GM12878 (cell line): ENCODE measurements around the gene USP12. TPM values are rescaled to one million over a fixed set of nuclear protein-coding genes. Genes with fewer than 3 reads are reported as not detected.

Source experiments
- ATF3 ChIP-seq: IDR thresholded peaks from 2 replicates; pipeline ENCODE4 v1.6.1; 2011; ENCODE audit warnings: low read depth, mild to moderate bottlenecking, low read length, moderate library complexity, borderline replicate concordance; ENCODE audit errors: extremely low read depth
- ATF7 ChIP-seq: fragments of 450-650 bp; IDR thresholded peaks from 2 replicates; pipeline ENCODE4 v1.6.1; 2016; ENCODE audit warnings: low read depth, mild to moderate bottlenecking
- BRCA1 ChIP-seq: IDR thresholded peaks from 2 replicates; pipeline ENCODE4 v1.6.1; 2011; ENCODE audit warnings: low read depth, low read length, improper control_type of control experiment
- CBFB ChIP-seq: IDR thresholded peaks from 2 replicates; pipeline ENCODE4 v1.6.1; 2016; ENCODE audit warnings: antibody characterized with exemption, low read depth
- CEBPB ChIP-seq, 2 experiments: fragments of 150-350 bp in 1 of 2; IDR thresholded peaks; 2 replicates each; pipeline ENCODE4 v1.6.1; 2012 to 2014; ENCODE audit warnings: low read depth in 2 of 2, low read length in 2 of 2, borderline replicate concordance in 1 of 2, inconsistent platforms in 1 of 2
- CHD4 ChIP-seq: fragments of 200-600 bp; sonication (generic); IDR thresholded peaks from 2 replicates; pipeline ENCODE4 v1.6.1; 2016; ENCODE audit warnings: mild to moderate bottlenecking
- E2F4 ChIP-seq: IDR thresholded peaks from 2 replicates; pipeline ENCODE4 v1.6.1; 2012; ENCODE audit warnings: low read depth, low read length, improper control_type of control experiment
- EGR1 ChIP-seq, 2 experiments: IDR thresholded peaks; 1 replicate in 1 of 2; 2 replicates in 1 of 2; pipeline ENCODE4 v1.6.1; 2011 to 2012; ENCODE audit warnings: low read depth in 2 of 2, low read length in 2 of 2, borderline replicate concordance in 1 of 2, mild to moderate bottlenecking in 1 of 2, moderate library complexity in 1 of 2
- EZH2 ChIP-seq: IDR thresholded peaks from 2 replicates; pipeline ENCODE4 v1.6.1; 2012; ENCODE audit warnings: low read depth, mild to moderate bottlenecking, control low read depth, inconsistent platforms, low read length, borderline replicate concordance; ENCODE audit not compliant: control insufficient read depth
- HDAC2 ChIP-seq: fragments of 200-600 bp; sonication (generic); IDR thresholded peaks from 2 replicates; pipeline ENCODE4 v1.6.1; 2017
- HDGF ChIP-seq: fragments of 450-650 bp; IDR thresholded peaks from 2 replicates; pipeline ENCODE4 v1.6.1; 2016; ENCODE audit warnings: antibody characterized with exemption
- IKZF2 ChIP-seq, 2 experiments: fragments of 450-650 bp; IDR thresholded peaks; 2 replicates each; pipeline ENCODE4 v1.6.1; 2017; ENCODE audit warnings: mild to moderate bottlenecking in 2 of 2, moderate library complexity in 2 of 2
- MTA2 ChIP-seq: fragments of 450-650 bp; IDR thresholded peaks from 2 replicates; pipeline ENCODE4 v1.6.1; 2016; ENCODE audit warnings: low read depth, mild to moderate bottlenecking, moderate library complexity
- NBN ChIP-seq: fragments of 450-650 bp; IDR thresholded peaks from 2 replicates; pipeline ENCODE4 v1.6.1; 2016
- NFYA ChIP-seq: IDR thresholded peaks from 2 replicates; pipeline ENCODE4 v1.6.1; 2011; ENCODE audit warnings: low read depth, mild to moderate bottlenecking, low read length, improper control_type of control experiment, borderline replicate concordance
- NFYB ChIP-seq: IDR thresholded peaks from 2 replicates; pipeline ENCODE4 v1.6.1; 2011; ENCODE audit warnings: low read depth, mild to moderate bottlenecking, low read length, improper control_type of control experiment, moderate library complexity; ENCODE audit not compliant: insufficient read depth
- PBX3 ChIP-seq: IDR thresholded peaks from 2 replicates; pipeline ENCODE4 v1.6.1; 2011; ENCODE audit warnings: mild to moderate bottlenecking, low read depth, low read length, moderate library complexity; ENCODE audit not compliant: insufficient replicate concordance
- RAD51 ChIP-seq: fragments of 450-650 bp; IDR thresholded peaks from 2 replicates; pipeline ENCODE4 v1.6.1; 2016; ENCODE audit warnings: moderate library complexity, mild to moderate bottlenecking, inconsistent platforms
- SRF ChIP-seq, 2 experiments: IDR thresholded peaks; 2 replicates each; pipeline ENCODE4 v1.6.1; 2011; ENCODE audit warnings: low read depth in 2 of 2, low read length in 2 of 2, mild to moderate bottlenecking in 1 of 2, moderate library complexity in 1 of 2
- TCF12 ChIP-seq: IDR thresholded peaks from 2 replicates; pipeline ENCODE4 v1.6.1; 2011; ENCODE audit warnings: low read depth, mild to moderate bottlenecking, low read length
- TCF3 ChIP-seq: IDR thresholded peaks from 2 replicates; pipeline ENCODE4 v1.6.1; 2012; ENCODE audit warnings: low read depth, mild to moderate bottlenecking, low read length, borderline replicate concordance; ENCODE audit not compliant: insufficient read depth
- TCF7 ChIP-seq: IDR thresholded peaks from 2 replicates; pipeline ENCODE4 v1.6.1; 2014; ENCODE audit warnings: antibody characterized with exemption, borderline replicate concordance
- USF2 ChIP-seq: IDR thresholded peaks from 2 replicates; pipeline ENCODE4 v1.6.1; 2011; ENCODE audit warnings: low read depth, low read length, improper control_type of control experiment, borderline replicate concordance
- YBX1 ChIP-seq: fragments of 450-650 bp; IDR thresholded peaks from 2 replicates; pipeline ENCODE4 v1.6.1; 2016; ENCODE audit warnings: antibody characterized with exemption
- ZBTB40 ChIP-seq: fragments of 450-650 bp; IDR thresholded peaks from 2 replicates; pipeline ENCODE4 v1.6.1; 2016; ENCODE audit warnings: mild to moderate bottlenecking, moderate library complexity, borderline replicate concordance
- ZSCAN29 ChIP-seq: fragments of 450-650 bp; IDR thresholded peaks from 2 replicates; pipeline ENCODE4 v1.6.1; 2017; ENCODE audit warnings: mild to moderate bottlenecking, moderate library complexity
- polyA plus RNA-seq, 11 experiments: library from polyadenylated mRNA; depleted of rRNA in 4 of 11; unstranded in 6 of 11; stranded (reverse) in 5 of 11; fragments of >200 nt; fragmentation: Nextera tagmentation in 4 of 11; fragmentation: Illumina TruSeq in 1 of 11; extraction: Ambion mirVana in 4 of 11; extraction: Trizol in 1 of 11; gene quantifications; 1 replicate in 1 of 11; 2 replicates in 10 of 11; pipeline versions ENCODE4 v1.2.1 to v1.2.3, GENCODE V29; 2011 to 2016; ENCODE audit warnings: inconsistent platforms in 2 of 11, missing spikeins in 2 of 11, low read depth in 1 of 11
- total RNA-seq, 4 experiments: library from RNA; depleted of rRNA in 3 of 4; stranded (reverse); fragments of >200 nt in 3 of 4; fragmentation: Illumina TruSeq in 1 of 4; extraction: Trizol in 1 of 4; gene quantifications; 2 replicates each; pipeline versions ENCODE4 v1.2.1 to v1.2.3, GENCODE V29; 2013 to 2021

USP12 gene
- total and polyA plus RNA-seq, 10 of the 15 experiments (the other 5 are each of a cell fraction or from before 2014, with no cell fraction given), result 3.5 to 32.2 (median 24.6) TPM

- TF ChIP-seq YBX1 (no peak), CHD4 (no peak), ATF7 (peak; percentile 77), ATF3 (no peak), HDAC2 (no peak), NBN (no peak), E2F4 (no peak), CEBPB (IDR thresholded peaks at IDR 0.05; ENCODE audit: borderline replicate concordance in 1 of 2, low read depth in 2 of 2, low read length in 2 of 2) (no peak), SRF (IDR thresholded peaks at IDR 0.05; ENCODE audit: low read depth in 2 of 2, low read length in 2 of 2) (peak in 1 of 2 experiments; percentile 75; a peak in 2 of 4 replicates), ZBTB40 (no peak), TCF7 (no peak), ZSCAN29 (no peak), PBX3 (no peak), BRCA1 (no peak), TCF3 (no peak), RAD51 (no peak), MTA2 (peak; percentile 84), HDGF (no peak), CBFB (no peak), IKZF2 (IDR thresholded peaks at IDR 0.05) (peak; percentile 62 to 64; a peak in 2 of 4 replicates), NFYA (no peak), TCF12 (no peak), NFYB (no peak), USF2 (no peak), EGR1 (IDR thresholded peaks at IDR 0.05; ENCODE audit: borderline replicate concordance in 1 of 2, low read depth in 2 of 2, low read length in 2 of 2) (no peak), EZH2 (no peak)
Measured at GRCh38 chr13:27161980-27162379, 9.6 kb downstream of the USP12 start (continued).
